Fibroblast of skin of right quadriceps (primary cell): ENCODE data around the gene FEV.

Experiments
- DNase-seq: peaks from one replicate; pipeline ENCODE4 v3.0.0-alpha.2; 2013

FEV gene

DNA sequence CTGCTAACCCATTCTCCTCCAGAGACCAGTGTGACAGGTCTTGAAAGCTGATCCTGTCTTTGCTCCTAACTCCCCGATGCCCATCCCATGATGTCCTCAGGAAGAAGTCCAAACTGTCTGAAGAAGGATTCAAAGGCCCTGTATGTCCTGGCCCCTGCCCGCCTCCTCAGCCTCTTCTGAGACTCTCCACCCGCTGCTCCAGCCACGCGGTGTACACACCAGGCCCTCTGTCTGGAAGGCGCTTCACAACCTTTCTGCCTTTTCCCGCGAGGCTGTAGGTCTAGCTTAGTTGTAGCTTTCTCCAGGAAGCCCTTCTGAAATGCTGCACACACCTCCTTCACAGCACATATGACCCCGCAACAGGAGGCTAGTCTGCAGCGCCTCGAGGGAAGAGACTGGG is 31.7 kb upstream of the FEV start:
- DNase-seq = no peak

- DNase-seq = no peak
These were observed 25.9 kb upstream of the FEV start for GRCh38 chr2:219010873-219011272.

DNA sequence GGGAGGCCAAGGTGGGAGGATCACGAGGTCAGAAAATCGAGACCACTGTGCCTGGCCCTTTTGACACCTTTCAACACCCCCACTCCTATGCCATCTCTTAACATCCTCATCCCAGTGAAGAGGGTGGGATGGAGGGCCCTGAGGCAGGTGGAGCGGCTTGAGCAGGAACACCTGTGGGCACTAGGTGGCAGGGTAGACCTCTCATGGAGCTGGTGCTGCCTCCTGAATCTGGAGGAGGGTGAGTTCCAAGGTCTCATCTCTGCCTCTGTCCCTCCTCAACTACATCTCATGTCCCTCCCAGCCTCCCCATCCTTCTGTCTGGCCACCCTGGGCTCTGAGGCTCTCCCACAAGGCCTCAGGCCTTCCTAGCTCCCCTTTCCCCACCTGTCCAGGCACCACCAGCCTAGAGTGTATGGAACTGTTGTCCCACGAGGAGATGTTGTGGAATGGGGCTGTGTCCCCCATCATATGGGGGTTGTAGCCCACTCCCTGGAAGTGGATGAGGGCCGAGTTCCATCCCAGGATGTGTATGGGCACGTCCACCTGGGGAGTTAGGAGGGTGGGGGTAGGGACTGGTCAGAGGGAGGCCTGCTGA is 25.3 kb upstream of the FEV start:
- no peak for DNase-seq

GRCh38 chr2:219009294-219009693 is 24.3 kb upstream of the FEV start:
- no peak for DNase-seq

DNA sequence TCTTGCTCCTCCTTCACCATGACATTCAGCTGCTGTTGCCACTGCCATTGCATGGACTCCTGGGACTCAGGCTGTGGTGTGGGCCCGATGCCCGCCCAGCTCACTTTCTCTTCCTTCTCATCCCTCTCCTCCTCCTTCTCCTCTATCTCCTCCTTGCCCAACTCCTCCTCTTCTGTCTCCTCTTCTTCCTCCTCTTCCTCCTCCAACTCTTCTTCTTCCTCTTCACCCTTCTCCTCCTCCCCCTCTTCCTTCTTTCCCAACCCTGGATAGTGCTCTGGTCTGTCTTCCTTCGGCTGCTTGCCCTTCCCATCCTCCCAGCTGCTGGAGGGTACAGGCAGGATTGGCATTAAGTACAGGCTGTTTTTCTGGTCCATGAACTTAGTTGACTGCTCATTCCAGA is 19.0 kb upstream of the FEV start:
- DNase-seq = no peak

DNA sequence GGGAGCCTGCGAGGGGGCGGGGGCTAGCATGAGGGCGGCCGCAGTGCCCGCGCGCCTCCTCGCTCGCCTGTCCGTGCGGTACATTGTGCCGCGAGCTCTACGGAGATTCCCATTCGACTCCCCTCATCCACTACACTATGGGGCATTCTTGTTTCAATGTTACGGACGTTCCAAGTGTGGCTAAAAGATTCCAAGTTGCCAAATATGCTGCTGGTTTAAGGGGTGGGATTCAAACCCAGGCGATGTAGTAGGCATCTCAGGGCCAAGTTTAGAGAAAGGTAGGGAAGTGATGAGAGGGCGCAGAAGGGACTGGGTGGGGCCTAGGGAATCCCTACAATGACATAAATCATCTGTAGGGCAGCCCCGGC is 18.3 kb upstream of the FEV start:
- no peak for DNase-seq

DNA sequence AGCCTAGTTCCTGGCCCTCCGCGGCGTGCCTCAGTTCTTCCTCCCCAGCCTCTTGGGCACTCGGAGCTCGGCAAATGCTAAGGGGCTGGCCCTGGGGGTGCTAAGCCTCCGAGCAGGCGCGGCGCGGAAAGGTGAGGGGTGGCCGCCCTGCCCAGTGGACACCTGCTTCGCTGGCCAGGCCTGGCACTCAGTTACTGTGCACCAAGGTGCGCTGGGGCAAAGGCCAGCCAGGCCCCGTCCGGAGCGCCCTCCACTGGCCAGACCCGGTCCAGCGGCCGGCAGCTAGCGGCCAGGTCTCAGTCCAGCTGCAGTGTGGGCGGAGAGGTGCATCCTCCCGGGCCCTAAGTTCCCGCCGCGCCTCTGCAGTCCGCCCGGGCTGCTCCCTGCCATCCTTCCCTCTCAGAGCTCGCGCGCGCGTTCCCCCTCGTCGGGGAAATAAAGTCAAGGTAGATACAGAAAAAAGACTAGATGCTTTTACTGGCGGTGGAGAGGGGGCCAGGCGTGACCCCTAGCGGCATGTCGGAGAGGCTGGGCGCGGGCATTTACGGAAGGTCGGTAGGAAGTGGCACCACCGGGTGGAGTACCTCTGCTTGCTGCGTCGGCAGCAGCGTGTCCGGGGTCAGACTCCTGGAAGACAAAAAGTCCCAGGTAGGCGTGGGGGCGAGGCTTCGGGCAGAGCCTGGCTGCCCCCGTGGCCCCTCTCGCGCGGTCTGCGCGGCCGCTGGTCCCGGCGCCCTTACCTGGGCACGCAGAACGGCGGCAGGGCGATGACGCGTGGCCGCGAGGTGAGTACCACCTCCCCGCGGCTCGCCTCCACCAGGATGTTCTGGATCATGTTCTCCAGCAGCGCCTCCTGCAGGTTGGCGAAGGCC is 17.6 kb upstream of the FEV start:
- DNase-seq = no peak

DNA sequence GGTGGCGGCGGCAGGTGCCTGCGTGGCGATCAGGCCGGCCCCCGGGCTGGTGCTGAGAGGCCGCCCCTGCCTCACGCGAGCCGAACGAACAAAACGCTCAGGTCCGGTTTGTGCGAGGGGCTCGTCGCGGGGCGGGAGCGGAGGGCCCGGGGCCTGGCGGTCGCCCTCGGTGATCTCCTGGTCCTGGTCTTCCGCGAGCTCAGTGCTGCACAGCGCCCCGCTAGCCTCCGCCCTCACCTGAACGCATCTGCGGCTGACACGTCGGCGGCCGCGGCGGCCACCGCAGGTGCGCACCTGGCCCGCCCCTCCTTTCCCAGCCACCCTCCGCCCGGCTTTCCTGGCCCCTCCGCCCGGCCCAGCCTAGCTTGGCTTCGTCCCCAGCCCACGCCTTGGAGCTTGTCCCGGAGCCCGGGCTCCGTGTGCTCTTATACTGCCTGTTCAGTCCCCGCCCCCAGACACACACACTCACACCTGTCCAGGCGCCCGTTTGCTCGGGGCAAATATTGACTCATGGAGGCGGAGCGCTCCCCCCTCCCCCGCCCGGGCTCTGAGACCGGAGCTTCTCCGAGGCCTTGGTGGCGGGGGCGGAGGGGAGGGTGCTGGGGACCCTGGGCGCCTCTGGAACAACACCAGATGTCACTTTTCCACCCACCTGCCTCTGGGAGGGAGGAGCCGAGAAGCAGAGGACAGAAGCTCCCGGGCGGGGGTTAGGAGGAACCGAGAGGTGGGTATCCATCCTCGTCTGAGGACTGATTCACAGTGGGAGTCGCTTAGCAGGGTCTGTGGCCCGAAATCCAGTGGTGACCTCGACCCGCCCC is 16.8 kb upstream of the FEV start:
- DNase-seq = no peak

GRCh38 chr2:219001100-219001576 is 16.2 kb upstream of the FEV start:
- DNase-seq = no peak

GRCh38 chr2:219000569-219000960 is 15.6 kb upstream of the FEV start:
- no peak for DNase-seq

GRCh38 chr2:218999881-219000568 is 15.0 kb upstream of the FEV start:
- no peak for DNase-seq

DNA sequence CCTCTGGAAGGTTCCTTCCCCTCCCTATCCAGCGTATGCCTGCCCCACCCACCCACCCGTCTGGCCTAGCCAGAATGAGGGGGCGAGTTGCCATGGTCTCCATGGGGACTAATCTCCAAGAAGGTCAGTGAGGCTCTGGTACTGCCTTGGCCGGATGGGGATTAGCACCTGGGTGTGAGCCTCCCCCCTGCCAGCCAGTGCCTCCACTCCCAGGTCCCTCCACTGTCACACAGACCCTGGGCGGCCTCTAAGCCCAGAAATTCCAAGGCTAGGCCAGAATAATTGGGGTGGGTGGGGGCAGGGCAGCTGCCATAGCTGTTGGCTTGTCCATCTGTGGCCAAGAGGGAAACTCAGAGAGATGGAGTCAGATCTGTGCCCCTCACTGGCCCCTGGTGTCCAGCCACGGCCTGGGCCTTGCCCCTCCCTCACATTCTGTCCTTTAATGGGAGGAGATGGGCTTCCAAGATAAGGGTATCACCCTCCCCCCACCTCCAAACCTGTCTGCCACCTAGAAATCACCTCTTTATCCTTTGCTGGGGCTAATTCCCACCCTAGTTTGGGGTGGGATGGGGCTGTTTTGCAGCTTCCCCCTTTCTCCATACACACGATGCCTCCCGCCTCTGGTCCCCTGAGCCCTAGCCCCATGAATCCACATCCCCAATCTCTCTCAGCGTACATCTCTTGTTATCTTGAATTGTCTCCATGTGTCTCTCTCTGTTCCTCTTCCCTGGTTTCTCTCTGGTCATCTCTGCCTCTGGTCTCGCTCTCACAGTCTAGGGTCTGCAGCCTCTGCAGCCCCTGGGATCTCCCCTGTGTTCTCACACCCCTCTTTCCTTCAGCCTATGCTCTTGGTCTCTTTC is 14.3 kb upstream of the FEV start:
- no peak for DNase-seq

DNA sequence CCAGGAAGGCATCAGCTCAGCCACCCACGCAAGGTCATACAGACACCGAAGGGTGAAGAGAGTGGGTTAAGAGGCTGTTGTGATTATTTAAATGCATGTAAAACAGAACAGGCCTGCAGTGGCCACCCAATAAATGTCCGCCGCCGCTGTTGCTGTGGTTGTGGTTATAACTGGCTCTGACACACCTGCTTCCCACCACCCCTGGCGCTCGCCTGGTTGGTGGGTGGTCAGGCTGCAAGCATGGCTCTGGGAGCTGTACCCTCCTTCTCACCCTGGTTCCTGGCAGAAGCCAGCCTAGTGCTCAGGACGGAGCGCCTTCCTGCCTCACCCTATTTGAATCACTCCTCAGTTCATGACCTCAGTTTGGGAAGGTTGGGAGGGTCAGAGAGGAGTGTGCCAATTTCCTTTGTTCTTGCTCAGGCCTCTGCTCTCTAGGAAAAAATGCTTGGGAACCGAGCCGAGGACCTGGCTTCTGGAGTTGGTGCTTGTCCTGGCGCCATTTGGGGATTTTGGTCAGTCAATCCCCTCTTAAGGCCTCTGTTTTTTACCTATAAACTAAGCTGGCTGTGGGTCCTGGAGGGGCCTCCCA is 13.5 kb upstream of the FEV start:
- DNase-seq = no peak

DNA sequence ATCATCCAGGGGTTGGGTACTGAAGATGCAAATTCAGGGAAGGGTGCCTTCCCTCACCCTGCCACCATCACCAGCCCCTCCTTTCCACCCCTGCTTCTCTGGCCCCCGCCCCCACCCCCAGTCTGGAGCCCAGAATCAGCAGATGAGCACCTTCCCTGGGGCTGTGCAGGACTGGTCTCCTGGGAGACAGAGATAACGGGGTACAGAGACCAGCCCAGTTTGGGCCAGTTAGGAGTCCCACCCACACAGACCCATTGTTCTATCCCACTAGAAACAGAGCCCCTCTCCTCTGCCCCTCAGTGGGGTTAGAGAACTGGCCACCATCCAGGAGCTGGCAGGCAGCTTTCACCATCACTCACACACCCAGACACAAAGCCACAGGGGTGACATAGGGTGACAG is 12.7 kb upstream of the FEV start:
- no peak for DNase-seq

DNA sequence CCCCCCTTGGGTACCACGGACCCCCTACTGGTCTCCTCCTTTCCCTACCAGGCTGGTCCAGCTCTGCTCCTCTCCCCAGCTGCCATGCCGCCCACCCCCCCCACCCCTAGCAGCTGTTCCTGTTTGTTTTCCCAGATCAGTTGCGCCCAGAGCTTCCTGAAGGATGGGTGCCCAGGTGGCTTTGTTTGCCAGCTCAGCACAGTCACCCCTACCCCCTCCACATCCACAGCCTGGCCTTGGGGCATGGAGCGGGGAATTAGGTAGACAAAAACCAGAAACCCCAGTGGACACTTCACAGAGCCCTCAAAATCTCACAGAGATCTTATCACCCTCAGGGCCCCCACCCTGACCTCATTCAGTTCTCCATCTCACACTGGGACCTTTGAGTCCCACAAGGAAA is 12.0 kb upstream of the FEV start:
- no peak for DNase-seq

- DNase-seq = peak; percentile 61
These were observed 11.2 kb upstream of the FEV start for GRCh38 chr2:218995972-218996711.

GRCh38 chr2:218995561-218995960 is 10.6 kb upstream of the FEV start:
- DNase-seq = no peak

DNA sequence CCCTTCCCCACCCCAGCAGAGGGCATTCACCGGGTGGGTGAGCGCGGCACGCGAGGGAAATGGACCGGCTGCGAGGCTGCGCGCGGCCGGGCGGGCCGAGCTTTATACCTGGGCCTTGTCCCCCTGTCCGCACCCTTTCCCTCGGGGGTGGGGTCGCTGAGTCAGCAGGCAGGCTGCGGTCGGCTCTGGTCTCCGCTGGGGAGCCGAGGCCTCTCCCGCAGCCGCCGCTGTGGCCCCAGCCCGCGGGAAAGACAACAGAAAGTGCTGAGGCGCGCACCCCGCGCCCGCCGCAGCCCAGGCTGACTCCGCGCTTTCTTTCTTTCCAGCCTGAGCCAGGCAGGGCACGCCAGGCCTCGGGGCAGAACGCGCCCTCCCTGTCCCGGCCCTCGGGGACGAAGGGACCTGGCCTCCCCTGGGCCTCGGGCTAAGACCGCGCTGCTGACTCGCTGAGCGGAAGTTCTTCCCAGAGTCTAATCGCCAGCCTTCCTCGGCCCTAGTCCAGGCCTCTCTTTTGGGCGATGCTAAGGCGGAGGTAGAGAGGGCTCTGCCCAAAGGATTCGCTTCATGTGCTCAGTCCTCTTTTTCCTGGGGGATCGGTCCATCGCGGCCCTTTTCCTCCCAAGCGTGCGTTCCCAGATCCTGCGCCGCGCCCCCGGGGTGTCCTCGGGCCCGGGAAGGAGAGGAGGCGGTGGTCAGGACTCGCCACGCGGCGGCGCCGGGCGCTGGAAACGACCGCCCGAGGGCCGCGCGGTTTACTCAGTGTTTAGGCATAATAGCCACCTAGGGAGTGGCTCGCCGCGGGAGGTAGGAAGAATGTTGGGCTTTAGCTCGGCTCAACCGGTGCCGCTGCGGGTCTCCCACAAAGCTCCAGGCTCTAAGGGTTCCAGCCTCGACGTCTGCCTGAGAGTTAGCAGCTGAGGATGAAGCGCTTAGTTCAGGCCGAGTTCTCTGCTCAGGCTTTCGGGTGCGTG is 8.6 kb upstream of the FEV start, which contains the start of gene CRYBA2:
TSS of gene CRYBA2 (minus strand) at position 78 of the 971 bp plus-strand sequence. CDS start 246 bp downstream, outside the sequence.
- DNase-seq = no peak

GRCh38 chr2:218992703-218993344 is 7.8 kb upstream of the FEV start:
- DNase-seq = no peak
